ENCODE results near the gene GABBR2. TPM values are rescaled to one million over a fixed set of nuclear protein-coding genes. Genes with fewer than 3 reads are reported as not detected.

Gene GABBR2
- total and polyA plus RNA-seq, 12 donors, result 0.17 to 9.0 (median 3.7) TPM

DNA sequence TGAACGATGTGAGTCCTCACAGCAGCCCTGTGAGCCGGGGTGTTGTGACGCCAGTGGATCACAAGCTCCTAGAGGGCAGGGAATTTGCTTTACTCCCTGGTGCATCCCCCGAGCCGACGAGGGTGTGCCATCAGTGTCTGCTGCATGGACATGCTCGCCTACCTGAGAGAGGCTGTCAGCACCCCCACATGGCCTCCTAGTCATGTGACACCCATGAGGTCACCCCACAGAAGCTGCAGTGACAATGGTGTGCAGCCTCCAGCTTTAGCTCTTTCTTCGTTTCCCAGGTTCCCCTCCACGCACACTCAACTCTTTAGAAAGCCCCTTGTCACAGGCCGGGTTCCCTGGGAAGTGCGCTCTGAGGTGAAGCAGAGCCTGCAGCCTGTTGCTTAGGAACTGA, 19.8 kb upstream of the GABBR2 start:
- H3K27me3 ChIP-seq, result peaks cover 19% of the 10 kb centered on the region
- H3K4me3 ChIP-seq, result no peak overlapping the region
- intact Hi-C loops (cut with DNase I), result no loop called here
- H3K9me3 ChIP-seq (replicated peaks in 1 of 3), result no peaks in the 10 kb centered on the region
- 81 to 93% (median 87%) methylated on average over 4 to 11 of the region's 11 CpGs for WGBS, 4 donors
- no peak for DNase-seq
- H3K27ac ChIP-seq, result no peak overlapping the region
- H3K4me1 ChIP-seq (replicated peaks in 1 of 2), result no peaks in the 10 kb centered on the region
- H3K36me3 ChIP-seq (replicated peaks in 1 of 2), result no peaks in the 10 kb centered on the region
- TF ChIP-seq CTCF (IDR thresholded peaks at IDR 0.05) (no peak), POLR2A (IDR thresholded peaks at IDR 0.05) (no peak)

DNA sequence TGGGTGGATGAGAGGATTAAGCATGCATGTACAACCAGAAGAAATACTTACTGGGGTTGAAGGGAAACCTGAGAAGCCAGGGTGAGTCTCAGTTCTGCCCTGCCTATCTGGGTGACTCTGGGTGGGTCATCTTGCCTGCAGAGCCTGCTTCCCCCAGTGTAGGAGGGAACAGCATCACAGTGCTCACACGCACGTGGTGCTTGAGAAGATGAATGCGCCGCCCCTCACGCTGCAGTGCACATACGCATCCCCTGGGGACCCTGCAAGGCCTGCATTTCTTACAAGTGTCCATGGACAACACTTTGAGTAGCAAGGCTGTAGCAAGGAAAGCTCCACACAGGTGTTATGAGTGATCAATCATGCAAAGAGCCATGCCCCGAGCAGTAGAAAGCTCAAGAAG, 18.7 kb upstream of the GABBR2 start:
- TF ChIP-seq CTCF (IDR thresholded peaks at IDR 0.05), result no peak
- no peak for TF ChIP-seq POLR2A (IDR thresholded peaks at IDR 0.05)
- Histone ChIP-seq H3K36me3 (replicated peaks in 1 of 2) (no peaks in the 10 kb centered on the region), H3K4me1 (replicated peaks in 1 of 2) (no peaks in the 10 kb centered on the region), H3K27ac (no peak overlapping the region), H3K9me3 (replicated peaks in 1 of 3) (no peaks in the 10 kb centered on the region), H3K4me3 (no peak overlapping the region), H3K27me3 (peaks cover 19% of the 10 kb centered on the region)
- intact Hi-C loops (cut with DNase I), result no loop called here
- no peak for DNase-seq
- 67 to 70% (median 70%) methylated on average over 5 to 7 of the region's 7 CpGs for WGBS, 4 donors

GRCh38 chr9:98726735-98727134, 18.0 kb upstream of the GABBR2 start:
- Histone ChIP-seq H3K27me3 (peaks cover 19% of the 10 kb centered on the region), H3K9me3 (replicated peaks in 1 of 3) (no peaks in the 10 kb centered on the region), H3K36me3 (replicated peaks in 1 of 2) (no peaks in the 10 kb centered on the region), H3K27ac (no peak overlapping the region), H3K4me3 (no peak overlapping the region), H3K4me1 (replicated peaks in 1 of 2) (no peaks in the 10 kb centered on the region)
- intact Hi-C loops (cut with DNase I), result no loop called here
- WGBS, 4 donors, result 42 to 58% (median 55%) methylated on average over 5 of the region's 5 CpGs
- DNase-seq, result peak in 4 of 7 donors; percentile 16 to 47 (median 28)
- no peak for TF ChIP-seq POLR2A (IDR thresholded peaks at IDR 0.05)

DNA sequence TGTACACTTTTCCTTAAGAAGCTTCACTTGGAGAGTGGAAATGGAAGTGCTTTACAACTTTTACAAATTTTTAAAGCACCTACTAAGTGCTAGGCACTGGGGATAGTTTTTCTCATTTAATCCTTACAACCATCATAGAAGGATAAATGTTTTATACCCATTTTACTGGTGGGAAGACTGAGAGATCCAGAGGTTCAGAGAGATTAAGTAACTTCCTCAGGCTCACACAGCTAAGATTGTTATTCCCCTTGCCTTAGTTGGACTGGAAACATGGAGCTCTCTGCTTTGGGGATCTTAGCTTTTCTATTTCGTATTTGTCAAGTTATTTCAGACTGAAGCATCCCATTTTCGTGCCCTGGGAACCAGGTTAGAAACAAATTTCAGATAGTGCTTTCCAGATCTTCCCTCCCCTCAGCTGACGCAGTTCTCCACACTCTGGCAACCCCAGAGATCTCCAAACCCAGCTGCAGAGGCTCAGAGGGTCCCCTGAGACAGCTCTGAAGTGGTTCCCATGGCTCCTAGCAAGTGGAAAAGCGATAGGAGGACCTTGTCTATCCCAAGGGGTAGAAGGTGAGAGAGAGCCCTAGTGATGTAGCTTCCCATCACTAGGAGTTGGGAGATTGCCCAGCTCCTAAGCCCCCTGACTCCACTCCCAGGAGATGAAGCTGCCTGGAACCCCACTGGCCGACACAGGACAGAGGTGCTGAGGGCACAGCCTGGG, 16.2 kb upstream of the GABBR2 start:
- Histone ChIP-seq H3K4me3 (no peak overlapping the region), H3K9me3 (replicated peaks in 1 of 3) (no peaks in the 10 kb centered on the region), H3K27me3 (peaks cover 19% of the 10 kb centered on the region), H3K27ac (no peak overlapping the region), H3K36me3 (replicated peaks in 1 of 2) (no peaks in the 10 kb centered on the region), H3K4me1 (replicated peaks in 1 of 2) (no peaks in the 10 kb centered on the region)
- WGBS, 4 donors, result 50 to 78% (median 69%) methylated on average over 4 to 5 of the region's 5 CpGs
- no peak for DNase-seq
- intact Hi-C loops (cut with DNase I), result no loop called here
- TF ChIP-seq CTCF (IDR thresholded peaks at IDR 0.05) (no peak), POLR2A (IDR thresholded peaks at IDR 0.05) (no peak)

DNA sequence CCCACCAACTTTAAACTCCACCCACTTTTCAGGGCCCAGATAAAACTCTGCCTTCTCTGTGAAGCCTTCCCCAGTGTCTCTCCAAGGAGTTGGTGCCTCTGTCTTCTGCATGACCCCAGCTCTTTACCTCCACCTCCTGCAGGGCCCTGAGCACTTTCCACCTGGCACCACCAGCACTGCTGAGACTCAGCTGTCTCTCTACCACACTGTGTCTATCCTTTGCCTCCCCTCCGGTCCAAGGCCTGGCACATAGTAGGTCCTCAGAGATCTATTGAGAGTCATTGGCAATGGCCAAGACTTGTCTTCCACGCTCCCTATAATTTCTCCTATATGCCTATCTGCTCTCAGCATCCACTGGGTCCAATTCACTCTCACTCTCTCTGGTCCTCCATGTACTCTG, 12.9 kb upstream of the GABBR2 start:
- Histone ChIP-seq H3K4me1 (replicated peaks in 1 of 2) (no peaks in the 10 kb centered on the region), H3K9me3 (replicated peaks in 1 of 3) (no peaks in the 10 kb centered on the region), H3K27ac (no peak overlapping the region), H3K4me3 (no peak overlapping the region), H3K27me3 (peaks cover 19% of the 10 kb centered on the region), H3K36me3 (replicated peaks in 1 of 2) (no peaks in the 10 kb centered on the region)
- TF ChIP-seq POLR2A (IDR thresholded peaks at IDR 0.05), result no peak
- no peak for TF ChIP-seq CTCF (IDR thresholded peaks at IDR 0.05)
- no peak for DNase-seq
- intact Hi-C loops (cut with DNase I), result no loop called here
- WGBS, 4 donors, result 73 to 94% (median 85%) methylated on average over 2 of the region's 2 CpGs

All from adrenal gland (tissue), 12 donors.